T-helper 1 cell treated with Interleukin-12 subunit alpha and Interleukin-12 subunit beta and Interleukin-4 antibody, amounts not matched to agents 30 μg/mL and 1 μg/mL, for 36 hours (primary cell): Measurements from ENCODE around the gene CHN2.
"Not testable (repeated sequence)": the region's sequence is repeated elsewhere in the genome, so short reads cannot be mapped to it uniquely, and the experiment has no call there.

Source experiments
- H3K27ac Mint-ChIP-seq: one replicate; pipeline ENCODE4 v1.8.0; 2021; ENCODE audit warnings: mild to moderate bottlenecking, mixed read lengths
- H3K27me3 Mint-ChIP-seq: one replicate; pipeline ENCODE4 v1.8.0; 2021; ENCODE audit warnings: low read depth, mixed read lengths
- H3K36me3 Mint-ChIP-seq: one replicate; pipeline ENCODE4 v1.8.0; 2021; ENCODE audit warnings: low read depth, mixed read lengths
- H3K4me1 Mint-ChIP-seq: one replicate; pipeline ENCODE4 v1.8.0; 2021; ENCODE audit warnings: low read depth, mixed read lengths
- H3K4me3 Mint-ChIP-seq: one replicate; pipeline ENCODE4 v1.8.0; 2021; ENCODE audit warnings: mild to moderate bottlenecking, moderate library complexity, mixed read lengths
- H3K9me3 Mint-ChIP-seq: one replicate; pipeline ENCODE4 v1.8.0; 2021; ENCODE audit warnings: mixed read lengths

CHN2 gene

GRCh38 chr7:29196971-29197595 lies 2.5 kb downstream of the CHN2 start:
- H3K27ac Mint-ChIP-seq = no peak overlapping the region
- H3K4me3 Mint-ChIP-seq = no peak overlapping the region
- H3K36me3 Mint-ChIP-seq = no peaks in the 10 kb centered on the region
- H3K9me3 Mint-ChIP-seq = no peaks in the 10 kb centered on the region
- H3K4me1 Mint-ChIP-seq = peaks cover 16% of the 10 kb centered on the region
- H3K27me3 Mint-ChIP-seq = peaks cover 56% of the 10 kb centered on the region

- H3K4me3 Mint-ChIP-seq = no peak overlapping the region
Observed at GRCh38 chr7:29197916-29198315, 3.3 kb downstream of the CHN2 start.

GRCh38 chr7:29199776-29200175 lies 5.2 kb downstream of the CHN2 start:
- H3K27ac Mint-ChIP-seq = no peak overlapping the region
- peaks cover 40% of the 10 kb centered on the region for H3K27me3 Mint-ChIP-seq

More at GRCh38 chr7:29197916-29198315, 3.3 kb downstream of the CHN2 start:
- Mint-ChIP-seq H3K27me3 (peaks cover 50% of the 10 kb centered on the region), H3K36me3 (no peaks in the 10 kb centered on the region), H3K27ac (no peak overlapping the region), H3K9me3 (no peaks in the 10 kb centered on the region), H3K4me1 (peaks cover 16% of the 10 kb centered on the region)

GRCh38 chr7:29202651-29203069 lies 8.1 kb downstream of the CHN2 start:
- H3K4me1 Mint-ChIP-seq = peaks cover 3% of the 10 kb centered on the region

More at GRCh38 chr7:29199776-29200175, 5.2 kb downstream of the CHN2 start:
- H3K4me3 Mint-ChIP-seq = no peak overlapping the region
- no peaks in the 10 kb centered on the region for H3K36me3 Mint-ChIP-seq
- H3K4me1 Mint-ChIP-seq = peaks cover 16% of the 10 kb centered on the region
- H3K9me3 Mint-ChIP-seq = no peaks in the 10 kb centered on the region

GRCh38 chr7:29204491-29205272 lies 10.1 kb downstream of the CHN2 start:
- no peak overlapping the region for H3K4me3 Mint-ChIP-seq
- no peaks in the 10 kb centered on the region for H3K36me3 Mint-ChIP-seq
- no peaks in the 10 kb centered on the region for H3K9me3 Mint-ChIP-seq
- no peak overlapping the region for H3K27ac Mint-ChIP-seq
- H3K27me3 Mint-ChIP-seq = peaks cover 6% of the 10 kb centered on the region
- peaks cover 3% of the 10 kb centered on the region for H3K4me1 Mint-ChIP-seq

More at GRCh38 chr7:29202651-29203069, 8.1 kb downstream of the CHN2 start:
- no peaks in the 10 kb centered on the region for H3K36me3 Mint-ChIP-seq
- H3K27me3 Mint-ChIP-seq = peaks cover 11% of the 10 kb centered on the region
- H3K27ac Mint-ChIP-seq = no peak overlapping the region
- no peak overlapping the region for H3K4me3 Mint-ChIP-seq
- H3K9me3 Mint-ChIP-seq = no peaks in the 10 kb centered on the region

GRCh38 chr7:29207162-29207801 lies 12.7 kb downstream of the CHN2 start:
- no peak overlapping the region for H3K4me3 Mint-ChIP-seq
- H3K9me3 Mint-ChIP-seq = no peaks in the 10 kb centered on the region
- H3K27me3 Mint-ChIP-seq = peaks cover under 1% of the 10 kb centered on the region
- peaks cover 3% of the 10 kb centered on the region for H3K4me1 Mint-ChIP-seq
- H3K36me3 Mint-ChIP-seq = no peaks in the 10 kb centered on the region
- no peak overlapping the region for H3K27ac Mint-ChIP-seq

- Mint-ChIP-seq H3K27ac (no peak overlapping the region), H3K9me3 (no peaks in the 10 kb centered on the region), H3K4me1 (peaks cover 3% of the 10 kb centered on the region), H3K36me3 (no peaks in the 10 kb centered on the region), H3K4me3 (no peak overlapping the region), H3K27me3 (no peaks in the 10 kb centered on the region)
Observed at GRCh38 chr7:29208410-29209250, 14.1 kb downstream of the CHN2 start.

GRCh38 chr7:29209745-29210144 lies 15.2 kb downstream of the CHN2 start:
- Mint-ChIP-seq H3K9me3 (no peaks in the 10 kb centered on the region), H3K36me3 (no peaks in the 10 kb centered on the region), H3K27me3 (no peaks in the 10 kb centered on the region), H3K27ac (no peak overlapping the region), H3K4me3 (no peak overlapping the region), H3K4me1 (peaks cover 3% of the 10 kb centered on the region)

GRCh38 chr7:29212736-29213135 lies 18.2 kb downstream of the CHN2 start:
- H3K27ac Mint-ChIP-seq, H3K4me3 Mint-ChIP-seq, H3K9me3 Mint-ChIP-seq, H3K36me3 Mint-ChIP-seq, H3K27me3 Mint-ChIP-seq, H3K4me1 Mint-ChIP-seq: not testable (repeated sequence)

- H3K4me3 Mint-ChIP-seq = no peak overlapping the region
- H3K36me3 Mint-ChIP-seq = no peaks in the 10 kb centered on the region
- no peak overlapping the region for H3K27ac Mint-ChIP-seq
Observed at GRCh38 chr7:29214056-29214455, 19.5 kb downstream of the CHN2 start.

GRCh38 chr7:29214816-29215215 lies 20.2 kb downstream of the CHN2 start:
- Mint-ChIP-seq H3K27me3 (peaks cover 4% of the 10 kb centered on the region), H3K36me3 (no peaks in the 10 kb centered on the region), H3K27ac (no peak overlapping the region), H3K9me3 (no peaks in the 10 kb centered on the region), H3K4me3 (no peak overlapping the region), H3K4me1 (no peaks in the 10 kb centered on the region)

More at GRCh38 chr7:29214056-29214455, 19.5 kb downstream of the CHN2 start:
- no peaks in the 10 kb centered on the region for H3K9me3 Mint-ChIP-seq
- H3K4me1 Mint-ChIP-seq = no peaks in the 10 kb centered on the region
- peaks cover 4% of the 10 kb centered on the region for H3K27me3 Mint-ChIP-seq

- H3K27ac Mint-ChIP-seq = no peak overlapping the region
- H3K4me1 Mint-ChIP-seq = no peaks in the 10 kb centered on the region
- H3K36me3 Mint-ChIP-seq = no peaks in the 10 kb centered on the region
- H3K27me3 Mint-ChIP-seq = peaks cover 4% of the 10 kb centered on the region
- H3K4me3 Mint-ChIP-seq = no peak overlapping the region
- H3K9me3 Mint-ChIP-seq = no peaks in the 10 kb centered on the region
Observed at GRCh38 chr7:29216128-29216527, 21.6 kb downstream of the CHN2 start.

GRCh38 chr7:29217113-29217512 lies 22.5 kb downstream of the CHN2 start:
- Mint-ChIP-seq H3K27ac (no peak overlapping the region), H3K9me3 (no peaks in the 10 kb centered on the region), H3K36me3 (no peaks in the 10 kb centered on the region), H3K4me1 (no peaks in the 10 kb centered on the region), H3K27me3 (peaks cover 9% of the 10 kb centered on the region), H3K4me3 (no peak overlapping the region)

- peaks cover 10% of the 10 kb centered on the region for H3K27me3 Mint-ChIP-seq
- H3K4me3 Mint-ChIP-seq = no peak overlapping the region
- H3K36me3 Mint-ChIP-seq = no peaks in the 10 kb centered on the region
- H3K27ac Mint-ChIP-seq = no peak overlapping the region
- no peaks in the 10 kb centered on the region for H3K4me1 Mint-ChIP-seq
- H3K9me3 Mint-ChIP-seq = no peaks in the 10 kb centered on the region
Observed at GRCh38 chr7:29224726-29225125, 30.2 kb downstream of the CHN2 start.
